ENCODE measurements around the gene DPF1. TPM values are rescaled to one million over a fixed set of nuclear protein-coding genes. Genes with fewer than 3 reads are reported as not detected.

Gene DPF1
- total RNA-seq, 2 experiments from 2014 or later = 7.6 to 11.3 TPM

- Histone ChIP-seq H3K27ac (ENCODE audit: low read depth, low read length, poor library complexity, severe bottlenecking) (no peak overlapping the region), H3K4me3 (ENCODE audit: low read depth, low read length, poor library complexity, severe bottlenecking) (no peak overlapping the region), H3K79me2 (ENCODE audit: insufficient read depth, low read depth, low read length) (no peaks in the 10 kb centered on the region), H2AFZ (ENCODE audit: low read length) (no peak overlapping the region), H3K36me3 (ENCODE audit: insufficient read depth, low read length) (no peaks in the 10 kb centered on the region), H3K4me2 (ENCODE audit: low read length) (no peak overlapping the region), H3K9me3 (ENCODE audit: low read length) (no peaks in the 10 kb centered on the region), H3K4me1 (ENCODE audit: insufficient read depth, low read length, poor library complexity, severe bottlenecking) (no peaks in the 10 kb centered on the region), H3K9me2 (ENCODE audit: insufficient read depth, low read length) (no peaks in the 10 kb centered on the region), H4K20me1 (ENCODE audit: insufficient read depth, low read length) (no peaks in the 10 kb centered on the region)
- intact Hi-C loops (cut with micrococcal nuclease; ENCODE audit: unreplicated experiment) = no loop called here
- BruUV-seq (replicated peaks) = no TSS peak
- ChIA-PET CTCF (ENCODE audit: unreplicated experiment) (no interaction called here), POLR2A (no interaction called here)
- no peak for TF ChIP-seq CTCF (conservative IDR thresholded peaks at IDR 0.05; ENCODE audit: low read length)
- no peak for TF ChIP-seq EZH2phosphoT487 (IDR thresholded peaks at IDR 0.05; ENCODE audit: borderline replicate concordance, low read depth, low read length)
- DNase-seq (ENCODE audit: low spot score) = no peak
Measured at GRCh38 chr19:38211766-38212165, 12.3 kb downstream of the DPF1 start.

- Histone ChIP-seq H3K9me3 (ENCODE audit: low read length) (no peaks in the 10 kb centered on the region), H2AFZ (ENCODE audit: low read length) (no peak overlapping the region)
- CTCF ChIA-PET (ENCODE audit: unreplicated experiment) = no interaction called here
Measured at GRCh38 chr19:38211151-38211591, 12.9 kb downstream of the DPF1 start.

More at GRCh38 chr19:38211151-38211591, 12.9 kb downstream of the DPF1 start:
- no TSS peak for BruUV-seq (replicated peaks)
- H3K27ac ChIP-seq (ENCODE audit: low read depth, low read length, poor library complexity, severe bottlenecking) = no peak overlapping the region
- no peaks in the 10 kb centered on the region for H3K36me3 ChIP-seq (ENCODE audit: insufficient read depth, low read length)
- DNase-seq (ENCODE audit: low spot score) = no peak
- no peaks in the 10 kb centered on the region for H3K4me1 ChIP-seq (ENCODE audit: insufficient read depth, low read length, poor library complexity, severe bottlenecking)
- H3K79me2 ChIP-seq (ENCODE audit: insufficient read depth, low read depth, low read length) = no peaks in the 10 kb centered on the region
- no peak for TF ChIP-seq EZH2phosphoT487 (IDR thresholded peaks at IDR 0.05; ENCODE audit: borderline replicate concordance, low read depth, low read length)
- TF ChIP-seq CTCF (conservative IDR thresholded peaks at IDR 0.05; ENCODE audit: low read length) = no peak
- intact Hi-C loops (cut with micrococcal nuclease; ENCODE audit: unreplicated experiment) = no loop called here
- H3K4me2 ChIP-seq (ENCODE audit: low read length) = no peak overlapping the region
- no peaks in the 10 kb centered on the region for H4K20me1 ChIP-seq (ENCODE audit: insufficient read depth, low read length)
- no peak overlapping the region for H3K4me3 ChIP-seq (ENCODE audit: low read depth, low read length, poor library complexity, severe bottlenecking)
- POLR2A ChIA-PET = no interaction called here
- no peaks in the 10 kb centered on the region for H3K9me2 ChIP-seq (ENCODE audit: insufficient read depth, low read length)
